Stimulated activated naive CD8-positive, alpha-beta T cell treated with anti-CD3 and anti-CD28 coated beads, Interleukin-15, Interleukin-2, amounts not matched to agents 100 U/mL and 50 U/mL, for 24 hours (primary cell): ENCODE data around the gene OR10A2.
"Not testable (repeated sequence)": the region's sequence is repeated elsewhere in the genome, so short reads cannot be mapped to it uniquely, and the experiment has no call there.

ENCODE experiments used
- ATAC-seq: fragments of 150-1000 bp; cut with Tn5 transposase; one replicate; pipeline ENCODE4 v1.10.0; 2021
- DNase-seq: peaks from one replicate; pipeline ENCODE4 v3.0.0; 2021

The OR10A2 gene

GRCh38 chr11:6862961-6863360 lies at the start of gene OR10A2:
Gene OR10A2, plus strand, starts transcription at chr11:6863057. Its CDS starts 6,698 bp downstream, at chr11:6869755.
- DNase-seq = no peak
- ATAC-seq = no peak

- no peak for ATAC-seq
- no peak for DNase-seq
Observed at GRCh38 chr11:6813656-6814055, 49.2 kb upstream of the OR10A2 start.

- DNase-seq (no peak), ATAC-seq (no peak)
Observed at GRCh38 chr11:6817694-6818093, 45.2 kb upstream of the OR10A2 start.

GRCh38 chr11:6818967-6819366 lies 43.9 kb upstream of the OR10A2 start:
- DNase-seq = no peak
- no peak for ATAC-seq

- DNase-seq (no peak), ATAC-seq (no peak)
Observed at GRCh38 chr11:6824136-6824823, 38.6 kb upstream of the OR10A2 start.

- ATAC-seq = no peak
- no peak for DNase-seq
Observed at GRCh38 chr11:6825231-6825744, 37.6 kb upstream of the OR10A2 start.

GRCh38 chr11:6828103-6828502 lies 34.8 kb upstream of the OR10A2 start:
- DNase-seq = no peak
- no peak for ATAC-seq

GRCh38 chr11:6833356-6833755 lies 29.5 kb upstream of the OR10A2 start:
- DNase-seq (no peak), ATAC-seq (no peak)

- no peak for DNase-seq
- no peak for ATAC-seq
Observed at GRCh38 chr11:6834021-6834420, 28.8 kb upstream of the OR10A2 start.

GRCh38 chr11:6841694-6842093 lies 21.2 kb upstream of the OR10A2 start:
- DNase-seq = no peak
- ATAC-seq = no peak

- DNase-seq (no peak), ATAC-seq (no peak)
Observed at GRCh38 chr11:6843670-6844069, 19.2 kb upstream of the OR10A2 start.

- no peak for ATAC-seq
- no peak for DNase-seq
Observed at GRCh38 chr11:6844356-6844755, 18.5 kb upstream of the OR10A2 start.

GRCh38 chr11:6845383-6845782 lies 17.5 kb upstream of the OR10A2 start, which contains the start of gene OR10A5:
Gene OR10A5, plus strand, starts transcription at chr11:6845683. Its CDS starts 0 bp downstream, at chr11:6845683.
- DNase-seq (no peak), ATAC-seq (no peak)

GRCh38 chr11:6850526-6850925 lies 12.3 kb upstream of the OR10A2 start:
- no peak for ATAC-seq
- no peak for DNase-seq

GRCh38 chr11:6854801-6855200 lies 8.1 kb upstream of the OR10A2 start:
- not testable (repeated sequence) for ATAC-seq, DNase-seq

GRCh38 chr11:6855971-6856541 lies 6.8 kb upstream of the OR10A2 start:
- no peak for ATAC-seq
- DNase-seq = no peak

GRCh38 chr11:6856871-6857270 lies 6.0 kb upstream of the OR10A2 start:
- ATAC-seq (peak; percentile 49), DNase-seq (no peak)

GRCh38 chr11:6864438-6864837 lies 1.6 kb downstream of the OR10A2 start:
- ATAC-seq (no peak), DNase-seq (no peak)

GRCh38 chr11:6871278-6871677 lies 8.4 kb downstream of the OR10A2 start:
- no peak for DNase-seq
- ATAC-seq = no peak

GRCh38 chr11:6875761-6876160 lies 12.9 kb downstream of the OR10A2 start:
- DNase-seq (no peak), ATAC-seq (no peak)

GRCh38 chr11:6876325-6876724 lies 13.5 kb downstream of the OR10A2 start, which contains the start of gene OR10A4:
Gene OR10A4, plus strand, starts transcription at chr11:6876625. Its CDS starts 23 bp downstream, at chr11:6876648.
- ATAC-seq = no peak
- DNase-seq = no peak

GRCh38 chr11:6876914-6877313 lies 14.1 kb downstream of the OR10A2 start:
- ATAC-seq = no peak
- no peak for DNase-seq

GRCh38 chr11:6882751-6883150 lies 19.9 kb downstream of the OR10A2 start:
- ATAC-seq = no peak
- DNase-seq = no peak

GRCh38 chr11:6887711-6888110 lies 24.9 kb downstream of the OR10A2 start:
- DNase-seq, ATAC-seq: not testable (repeated sequence)
